ENCODE data around the gene JAML.

The JAML gene

DNA sequence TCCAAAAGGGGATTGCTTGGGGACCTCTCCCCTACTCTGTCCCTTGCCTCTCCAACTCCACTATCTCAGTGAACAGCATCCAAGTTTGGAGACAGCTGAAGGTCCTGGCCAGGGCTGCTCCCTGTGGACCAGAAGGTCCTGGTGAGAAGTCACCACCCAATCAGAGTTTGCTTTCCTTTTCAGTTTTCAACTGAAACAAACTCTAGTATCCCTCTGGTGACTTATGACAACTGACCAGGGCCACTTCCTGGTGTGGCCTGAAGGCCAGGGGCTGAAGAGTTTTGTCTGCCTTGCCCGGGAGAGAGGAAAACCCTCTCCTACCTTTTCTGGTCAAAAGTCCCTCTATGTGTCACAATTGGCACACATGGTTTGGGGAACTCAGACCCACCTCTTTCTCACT lies 5.1 kb downstream of the JAML start:
- no peaks in the 10 kb centered on the region for H3K9me3 Mint-ChIP-seq
- no peak overlapping the region for H3K27ac Mint-ChIP-seq
- no peaks in the 10 kb centered on the region for H3K4me1 Mint-ChIP-seq
- H3K4me3 Mint-ChIP-seq, result no peak overlapping the region
- peaks cover 62% of the 10 kb centered on the region for H3K27me3 Mint-ChIP-seq (ENCODE audit: low read depth, poor library complexity)
- TF ChIP-seq, protein P1, sequence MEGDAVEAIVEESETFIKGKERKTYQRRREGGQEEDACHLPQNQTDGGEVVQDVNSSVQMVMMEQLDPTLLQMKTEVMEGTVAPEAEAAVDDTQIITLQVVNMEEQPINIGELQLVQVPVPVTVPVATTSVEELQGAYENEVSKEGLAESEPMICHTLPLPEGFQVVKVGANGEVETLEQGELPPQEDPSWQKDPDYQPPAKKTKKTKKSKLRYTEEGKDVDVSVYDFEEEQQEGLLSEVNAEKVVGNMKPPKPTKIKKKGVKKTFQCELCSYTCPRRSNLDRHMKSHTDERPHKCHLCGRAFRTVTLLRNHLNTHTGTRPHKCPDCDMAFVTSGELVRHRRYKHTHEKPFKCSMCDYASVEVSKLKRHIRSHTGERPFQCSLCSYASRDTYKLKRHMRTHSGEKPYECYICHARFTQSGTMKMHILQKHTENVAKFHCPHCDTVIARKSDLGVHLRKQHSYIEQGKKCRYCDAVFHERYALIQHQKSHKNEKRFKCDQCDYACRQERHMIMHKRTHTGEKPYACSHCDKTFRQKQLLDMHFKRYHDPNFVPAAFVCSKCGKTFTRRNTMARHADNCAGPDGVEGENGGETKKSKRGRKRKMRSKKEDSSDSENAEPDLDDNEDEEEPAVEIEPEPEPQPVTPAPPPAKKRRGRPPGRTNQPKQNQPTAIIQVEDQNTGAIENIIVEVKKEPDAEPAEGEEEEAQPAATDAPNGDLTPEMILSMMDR (IDR thresholded peaks at IDR 0.05), result no peak
- no peak for DNase-seq
- H3K36me3 Mint-ChIP-seq (ENCODE audit: low read depth), result no peaks in the 10 kb centered on the region

DNA sequence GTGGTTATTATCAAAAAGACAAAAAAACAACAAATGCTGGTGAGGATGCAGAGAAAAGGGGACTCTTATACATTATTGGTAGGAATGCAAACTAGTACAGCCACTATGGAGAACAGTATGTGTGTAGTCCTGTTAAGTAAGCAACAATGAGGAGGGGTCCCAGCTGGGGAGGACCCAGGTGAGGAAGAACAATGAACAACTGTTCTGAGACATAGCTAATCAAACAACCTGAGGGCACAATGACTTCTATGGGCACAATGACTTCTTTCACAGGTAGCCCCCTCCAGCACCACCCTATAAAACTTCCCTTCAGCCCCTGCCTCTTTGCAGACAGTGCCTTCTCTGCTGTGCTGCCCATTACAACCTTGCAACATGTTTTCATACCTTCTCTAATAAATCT lies 5.6 kb downstream of the JAML start:
- Mint-ChIP-seq H3K27me3 (ENCODE audit: low read depth, poor library complexity) (peaks cover 60% of the 10 kb centered on the region), H3K4me1 (no peaks in the 10 kb centered on the region), H3K4me3 (no peak overlapping the region), H3K36me3 (ENCODE audit: low read depth) (no peaks in the 10 kb centered on the region), H3K27ac (no peak overlapping the region), H3K9me3 (no peaks in the 10 kb centered on the region)
- no peak for DNase-seq
- TF ChIP-seq, protein P1 (IDR thresholded peaks at IDR 0.05), result no peak

DNA sequence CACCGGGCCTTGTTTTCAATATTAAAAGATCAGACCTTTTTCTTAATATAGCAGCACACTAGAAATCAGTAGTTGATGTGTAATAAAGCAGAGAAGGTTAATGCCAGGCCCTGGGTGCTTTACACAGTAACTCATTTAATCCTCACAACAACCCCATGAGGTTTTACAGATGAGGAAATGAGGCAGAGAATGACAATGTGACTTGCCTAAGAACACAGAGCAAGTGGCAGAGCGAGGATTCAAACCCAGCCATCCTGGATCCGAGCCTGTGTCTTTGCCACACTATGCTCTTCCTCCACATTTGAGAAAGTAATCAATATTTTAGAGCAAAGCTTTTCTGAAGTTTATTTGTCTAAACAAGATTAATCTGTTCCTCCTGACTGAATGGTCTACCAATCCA lies 7.2 kb downstream of the JAML start:
- Mint-ChIP-seq H3K9me3 (no peaks in the 10 kb centered on the region), H3K36me3 (ENCODE audit: low read depth) (no peaks in the 10 kb centered on the region), H3K4me1 (no peaks in the 10 kb centered on the region), H3K27me3 (ENCODE audit: low read depth, poor library complexity) (peaks cover 70% of the 10 kb centered on the region), H3K4me3 (no peak overlapping the region), H3K27ac (no peak overlapping the region)
- DNase-seq, result no peak
- TF ChIP-seq, protein P1 (IDR thresholded peaks at IDR 0.05), result no peak

DNA sequence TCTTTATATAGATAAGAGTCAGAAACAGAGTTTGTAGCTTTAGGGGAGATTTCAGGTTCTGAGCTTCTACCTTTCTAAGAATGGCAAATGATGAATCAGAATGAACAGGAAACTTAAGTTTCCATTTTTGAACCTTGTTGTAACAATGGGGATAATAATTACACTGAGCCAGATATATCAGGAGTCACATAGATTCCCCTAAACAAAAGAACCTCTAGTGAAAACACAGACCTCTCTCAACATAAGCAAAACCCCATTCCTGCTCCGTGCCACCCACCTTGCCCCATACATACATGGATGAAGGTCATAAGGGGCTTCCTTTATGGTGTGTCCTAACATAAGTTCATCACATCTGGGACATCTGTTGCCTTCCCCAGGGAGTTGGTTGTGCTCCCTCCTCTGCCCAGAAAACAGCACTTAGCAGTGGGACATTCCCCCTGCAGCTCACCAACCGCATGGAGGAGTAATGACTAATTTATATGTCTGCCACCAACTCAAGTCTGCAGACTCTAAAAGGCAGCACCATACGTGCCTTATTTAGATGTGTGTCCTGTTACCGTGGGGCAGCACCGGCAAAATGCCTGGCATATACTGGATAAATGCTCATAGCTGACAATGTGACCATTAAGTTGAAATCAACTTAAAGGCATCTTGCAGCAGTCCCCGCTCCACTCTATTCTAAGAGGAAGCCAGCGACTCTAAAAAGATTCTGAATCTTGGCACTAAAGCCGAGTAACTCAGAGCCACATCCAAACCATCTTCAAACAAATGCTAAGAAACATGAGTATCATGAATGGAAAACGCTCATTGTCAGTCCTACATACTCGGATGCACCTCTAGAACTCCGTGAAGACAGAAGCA lies 8.0 kb downstream of the JAML start:
- H3K4me3 Mint-ChIP-seq, result no peak overlapping the region
- H3K36me3 Mint-ChIP-seq (ENCODE audit: low read depth), result no peaks in the 10 kb centered on the region
- no peak for DNase-seq
- TF ChIP-seq, protein P1 (IDR thresholded peaks at IDR 0.05), result no peak
- no peak overlapping the region for H3K27ac Mint-ChIP-seq
- peaks cover 71% of the 10 kb centered on the region for H3K27me3 Mint-ChIP-seq (ENCODE audit: low read depth, poor library complexity)
- H3K4me1 Mint-ChIP-seq, result no peaks in the 10 kb centered on the region
- no peaks in the 10 kb centered on the region for H3K9me3 Mint-ChIP-seq

DNA sequence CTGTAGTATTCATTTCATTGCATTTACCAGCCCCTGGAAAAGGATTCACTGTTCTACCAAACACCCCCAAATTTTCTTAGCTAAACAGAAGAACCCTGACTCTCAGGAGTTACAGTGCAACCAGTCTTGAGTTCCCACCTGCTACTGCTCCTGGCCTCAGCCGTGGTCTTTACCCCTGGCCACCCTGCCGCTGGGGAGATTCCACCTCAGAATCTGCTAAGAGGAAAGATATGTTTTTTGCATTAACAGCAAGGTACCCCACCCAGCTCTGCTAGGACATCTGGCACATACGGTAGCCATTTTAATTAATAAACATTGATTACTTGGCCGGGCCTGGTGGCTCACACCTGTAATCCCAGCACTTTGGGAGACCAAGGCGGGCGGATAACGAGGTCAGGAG lies 9.0 kb downstream of the JAML start:
- no peak overlapping the region for H3K4me3 Mint-ChIP-seq
- no peak for DNase-seq
- H3K9me3 Mint-ChIP-seq, result no peaks in the 10 kb centered on the region
- H3K4me1 Mint-ChIP-seq, result no peaks in the 10 kb centered on the region
- H3K36me3 Mint-ChIP-seq (ENCODE audit: low read depth), result no peaks in the 10 kb centered on the region
- H3K27me3 Mint-ChIP-seq (ENCODE audit: low read depth, poor library complexity), result peaks cover 71% of the 10 kb centered on the region
- TF ChIP-seq, protein P1 (IDR thresholded peaks at IDR 0.05), result no peak
- no peak overlapping the region for H3K27ac Mint-ChIP-seq

DNA sequence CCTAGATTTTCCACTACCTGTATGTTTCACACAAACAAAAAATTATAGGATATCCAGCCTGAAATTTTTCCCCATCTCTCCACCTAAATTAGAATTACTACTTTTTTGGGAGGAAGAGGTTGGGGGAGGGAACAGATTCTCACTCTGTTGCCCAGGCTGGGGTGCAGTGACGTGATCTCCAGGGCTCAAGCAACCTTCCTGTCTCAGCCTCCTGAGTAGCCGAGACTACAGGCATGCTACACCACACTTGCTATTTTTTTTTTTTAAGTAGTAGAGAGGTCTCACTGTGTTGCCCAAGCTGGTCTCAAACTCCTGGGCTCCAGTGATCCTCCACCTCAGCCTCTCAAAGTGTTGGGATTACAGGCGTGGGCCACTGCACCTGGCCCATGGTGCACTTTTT lies 9.5 kb downstream of the JAML start:
- Mint-ChIP-seq H3K4me3 (no peak overlapping the region), H3K27ac (no peak overlapping the region), H3K36me3 (ENCODE audit: low read depth) (no peaks in the 10 kb centered on the region), H3K4me1 (no peaks in the 10 kb centered on the region), H3K27me3 (ENCODE audit: low read depth, poor library complexity) (peaks cover 71% of the 10 kb centered on the region), H3K9me3 (no peaks in the 10 kb centered on the region)
- TF ChIP-seq, protein P1 (IDR thresholded peaks at IDR 0.05), result no peak
- DNase-seq, result no peak
